HEK293T (cell line): ENCODE measurements around the gene ARF6.

Experiments
- CTCF ChIA-PET: fragments of 350-600 bp; formaldehyde crosslinking; extraction: SDS; loops from one replicate; lab custom pipeline; 2021; ENCODE audit warnings: antibody characterized with exemption, inconsistent platforms; lab: Yijun Ruan, JAX
- POLR2A ChIA-PET: fragments of 350-600 bp; formaldehyde crosslinking; extraction: SDS; loops from one replicate; lab custom pipeline; 2020; ENCODE audit warnings: antibody characterized with exemption, inconsistent platforms; lab: Yijun Ruan, JAX
- DNase-seq: peaks from one replicate; pipeline ENCODE4 v3.0.0; 2012; ENCODE audit warnings: mixed read lengths; ENCODE audit errors: extremely low spot score
- ARNT ChIP-seq: fragments of 450-650 bp; IDR thresholded peaks from 2 replicates; pipeline ENCODE4 v1.6.1; 2017; ENCODE audit warnings: mild to moderate bottlenecking
- BHLHE40 ChIP-seq: fragments of 450-650 bp; IDR thresholded peaks from 2 replicates; pipeline ENCODE4 v1.6.1; 2016; ENCODE audit warnings: mild to moderate bottlenecking, moderate library complexity, borderline replicate concordance
- ELF4 ChIP-seq: fragments of 450-650 bp; IDR thresholded peaks from 2 replicates; pipeline ENCODE4 v1.6.1; 2017; ENCODE audit warnings: antibody characterized with exemption
- FOXA1 ChIP-seq: fragments of 450-650 bp; IDR thresholded peaks from 2 replicates; pipeline ENCODE4 v1.6.1; 2016; ENCODE audit warnings: mild to moderate bottlenecking
- FOXK2 ChIP-seq: fragments of 450-650 bp; IDR thresholded peaks from 2 replicates; pipeline ENCODE4 v1.6.1; 2016; ENCODE audit warnings: mild to moderate bottlenecking
- FOXM1 ChIP-seq: fragments of 450-650 bp; IDR thresholded peaks from 2 replicates; pipeline ENCODE4 v1.6.1; 2017; ENCODE audit warnings: mild to moderate bottlenecking, borderline replicate concordance
- HDGF ChIP-seq: fragments of 450-650 bp; IDR thresholded peaks from 2 replicates; pipeline ENCODE4 v1.6.1; 2017; ENCODE audit warnings: antibody characterized with exemption, borderline replicate concordance
- L3MBTL2 ChIP-seq: fragments of 450-650 bp; conservative IDR thresholded peaks from 2 replicates; pipeline ENCODE4 v1.6.1; 2016; ENCODE audit warnings: mild to moderate bottlenecking
- LEF1 ChIP-seq: fragments of 450-650 bp; IDR thresholded peaks from 2 replicates; pipeline ENCODE4 v1.6.1; 2017; ENCODE audit warnings: mild to moderate bottlenecking, borderline replicate concordance
- NFRKB ChIP-seq: fragments of 450-650 bp; IDR thresholded peaks from 2 replicates; pipeline ENCODE4 v1.6.1; 2016; ENCODE audit warnings: mild to moderate bottlenecking, moderate library complexity
- PKNOX1 ChIP-seq: fragments of 450-650 bp; IDR thresholded peaks from 2 replicates; pipeline ENCODE4 v1.6.1; 2016
- SP1 ChIP-seq: fragments of 450-650 bp; IDR thresholded peaks from 2 replicates; pipeline ENCODE4 v1.6.1; 2017
- SUZ12 ChIP-seq: fragments of 450-650 bp; IDR thresholded peaks from 2 replicates; pipeline ENCODE4 v1.6.1; 2016; ENCODE audit warnings: mild to moderate bottlenecking
- TARDBP ChIP-seq: fragments of 450-650 bp; IDR thresholded peaks from 2 replicates; pipeline ENCODE4 v1.6.1; 2016
- ZNF384 ChIP-seq: fragments of 450-650 bp; IDR thresholded peaks from 2 replicates; pipeline ENCODE4 v1.6.1; 2016

ARF6 gene

GRCh38 chr14:49940808-49941421 lies 48.0 kb downstream of the ARF6 start:
- ChIA-PET CTCF (no interaction called here), POLR2A (no interaction called here)
- DNase-seq = no peak
- TF ChIP-seq HDGF (no peak), LEF1 (no peak), L3MBTL2 (no peak), ZNF384 (no peak)

DNA sequence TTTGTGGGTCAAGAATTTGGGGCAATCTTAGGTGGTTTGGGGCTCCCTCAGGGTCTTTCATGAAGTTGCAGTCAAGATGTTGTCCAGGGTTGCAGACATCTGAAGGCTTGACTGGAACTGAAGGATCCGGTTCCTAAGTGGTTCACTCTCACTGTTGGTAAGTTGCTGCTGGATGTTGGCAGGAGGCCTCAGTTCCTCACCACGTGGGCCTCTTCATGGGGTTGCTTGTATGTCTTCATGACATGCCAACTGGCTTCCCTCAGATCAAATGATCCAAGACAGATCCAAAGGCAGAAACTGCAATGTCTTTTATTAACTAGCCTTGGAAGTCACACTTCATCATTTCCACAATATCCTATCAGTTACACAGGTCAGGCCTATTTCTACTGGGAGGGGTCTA lies 49.2 kb downstream of the ARF6 start:
- CTCF ChIA-PET = no interaction called here
- POLR2A ChIA-PET = no interaction called here
- DNase-seq = no peak
- TF ChIP-seq BHLHE40 (no peak), HDGF (no peak), ELF4 (no peak), FOXK2 (no peak), NFRKB (no peak), TARDBP (no peak), FOXM1 (no peak)

GRCh38 chr14:49944501-49944900 lies 51.6 kb downstream of the ARF6 start:
- ChIA-PET CTCF (no interaction called here), POLR2A (no interaction called here)
- no peak for DNase-seq
- no peak for TF ChIP-seq PKNOX1
- no peak for TF ChIP-seq SP1
- TF ChIP-seq NFRKB = no peak
- no peak for TF ChIP-seq HDGF

- no peak for TF ChIP-seq SP1
- TF ChIP-seq ARNT = no peak
- TF ChIP-seq ZNF384 = no peak
- no peak for TF ChIP-seq HDGF
- no peak for TF ChIP-seq SUZ12
- no peak for TF ChIP-seq NFRKB
- no peak for TF ChIP-seq TARDBP
- TF ChIP-seq ELF4 = no peak
- no peak for TF ChIP-seq PKNOX1
- TF ChIP-seq LEF1 = no peak
- no peak for TF ChIP-seq FOXA1
- ChIA-PET CTCF (interaction anchor here (0.6 kb wide), 1 partner anchor 64 kb away, joined by 3 read pairs; no protein-coding TSS in a partner anchor), POLR2A (interaction anchor here (1.2 to 2.2 kb wide), 3 partner anchors 53 to 93 kb away, joined by 6 to 8 read pairs (median 8); partner anchors contain the start of genes ARF6 and NEMF)
- no peak for DNase-seq
These were observed 52.8 kb downstream of the ARF6 start for GRCh38 chr14:49945448-49946319.
